Measurements from ENCODE around the gene KCND3.

The KCND3 gene

GRCh38 chr1:111903871-111904449 is 85.5 kb downstream of the KCND3 start:
- Histone ChIP-seq H3K4me1 (ENCODE audit: insufficient read depth, poor library complexity, severe bottlenecking) (no peaks in the 10 kb centered on the region), H3K4me3 (ENCODE audit: severe bottlenecking) (no peak overlapping the region), H3K36me3 (ENCODE audit: low read depth) (no peaks in the 10 kb centered on the region), H3K27ac (ENCODE audit: poor library complexity, severe bottlenecking) (no peak overlapping the region), H3K9me3 (ENCODE audit: severe bottlenecking) (no peaks in the 10 kb centered on the region), H3K27me3 (ENCODE audit: insufficient read depth, poor library complexity, severe bottlenecking) (no peaks in the 10 kb centered on the region)
- TF ChIP-seq, protein P1, sequence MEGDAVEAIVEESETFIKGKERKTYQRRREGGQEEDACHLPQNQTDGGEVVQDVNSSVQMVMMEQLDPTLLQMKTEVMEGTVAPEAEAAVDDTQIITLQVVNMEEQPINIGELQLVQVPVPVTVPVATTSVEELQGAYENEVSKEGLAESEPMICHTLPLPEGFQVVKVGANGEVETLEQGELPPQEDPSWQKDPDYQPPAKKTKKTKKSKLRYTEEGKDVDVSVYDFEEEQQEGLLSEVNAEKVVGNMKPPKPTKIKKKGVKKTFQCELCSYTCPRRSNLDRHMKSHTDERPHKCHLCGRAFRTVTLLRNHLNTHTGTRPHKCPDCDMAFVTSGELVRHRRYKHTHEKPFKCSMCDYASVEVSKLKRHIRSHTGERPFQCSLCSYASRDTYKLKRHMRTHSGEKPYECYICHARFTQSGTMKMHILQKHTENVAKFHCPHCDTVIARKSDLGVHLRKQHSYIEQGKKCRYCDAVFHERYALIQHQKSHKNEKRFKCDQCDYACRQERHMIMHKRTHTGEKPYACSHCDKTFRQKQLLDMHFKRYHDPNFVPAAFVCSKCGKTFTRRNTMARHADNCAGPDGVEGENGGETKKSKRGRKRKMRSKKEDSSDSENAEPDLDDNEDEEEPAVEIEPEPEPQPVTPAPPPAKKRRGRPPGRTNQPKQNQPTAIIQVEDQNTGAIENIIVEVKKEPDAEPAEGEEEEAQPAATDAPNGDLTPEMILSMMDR (IDR thresholded peaks at IDR 0.05; ENCODE audit: poor library complexity, severe bottlenecking), result no peak
- DNase-seq (ENCODE audit: low spot score) (no peak), ATAC-seq (ENCODE audit: low read depth) (no peak)

- DNase-seq (ENCODE audit: low spot score) (no peak), ATAC-seq (ENCODE audit: low read depth) (no peak)
- Histone ChIP-seq H3K9me3 (ENCODE audit: severe bottlenecking) (no peaks in the 10 kb centered on the region), H3K4me3 (ENCODE audit: severe bottlenecking) (no peak overlapping the region), H3K27ac (ENCODE audit: poor library complexity, severe bottlenecking) (no peak overlapping the region), H3K36me3 (ENCODE audit: low read depth) (no peaks in the 10 kb centered on the region), H3K4me1 (ENCODE audit: insufficient read depth, poor library complexity, severe bottlenecking) (no peaks in the 10 kb centered on the region), H3K27me3 (ENCODE audit: insufficient read depth, poor library complexity, severe bottlenecking) (no peaks in the 10 kb centered on the region)
- TF ChIP-seq, protein P1 (IDR thresholded peaks at IDR 0.05; ENCODE audit: poor library complexity, severe bottlenecking), result no peak
These were observed 86.2 kb downstream of the KCND3 start for GRCh38 chr1:111903148-111903870.

- Histone ChIP-seq H3K27me3 (ENCODE audit: insufficient read depth, poor library complexity, severe bottlenecking) (no peaks in the 10 kb centered on the region), H3K4me3 (ENCODE audit: severe bottlenecking) (no peak overlapping the region), H3K9me3 (ENCODE audit: severe bottlenecking) (no peaks in the 10 kb centered on the region), H3K4me1 (ENCODE audit: insufficient read depth, poor library complexity, severe bottlenecking) (no peaks in the 10 kb centered on the region), H3K36me3 (ENCODE audit: low read depth) (no peaks in the 10 kb centered on the region), H3K27ac (ENCODE audit: poor library complexity, severe bottlenecking) (no peak overlapping the region)
- DNase-seq (ENCODE audit: low spot score) (no peak), ATAC-seq (ENCODE audit: low read depth) (no peak)
- TF ChIP-seq, protein P1 (IDR thresholded peaks at IDR 0.05; ENCODE audit: poor library complexity, severe bottlenecking), result no peak
These were observed 94.0 kb downstream of the KCND3 start for GRCh38 chr1:111895469-111895868.

DNA sequence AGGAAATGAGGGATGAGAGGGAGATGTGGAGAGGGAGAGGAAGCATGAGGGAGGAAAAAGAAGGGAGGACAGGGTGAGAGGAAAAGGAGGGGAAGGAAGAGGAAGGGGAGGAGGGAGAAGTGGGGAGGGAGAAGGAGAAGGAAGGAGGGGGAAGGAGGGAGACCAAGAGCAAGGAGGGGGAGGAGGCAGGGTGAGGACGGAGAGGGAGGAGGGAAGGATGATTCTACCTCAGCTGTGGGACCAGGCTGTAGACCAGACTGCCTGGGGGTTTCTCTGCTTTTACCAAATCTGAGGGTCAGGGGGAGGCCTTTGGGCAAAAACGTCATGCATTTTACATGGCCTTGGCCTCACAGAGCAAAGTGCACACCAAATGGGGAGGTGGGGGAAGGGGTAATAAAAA is 94.5 kb downstream of the KCND3 start:
- TF ChIP-seq, protein P1 (IDR thresholded peaks at IDR 0.05; ENCODE audit: poor library complexity, severe bottlenecking), result no peak
- no peak for DNase-seq (ENCODE audit: low spot score)
- H3K9me3 ChIP-seq (ENCODE audit: severe bottlenecking), result no peaks in the 10 kb centered on the region
- no peak overlapping the region for H3K27ac ChIP-seq (ENCODE audit: poor library complexity, severe bottlenecking)
- no peaks in the 10 kb centered on the region for H3K27me3 ChIP-seq (ENCODE audit: insufficient read depth, poor library complexity, severe bottlenecking)
- H3K4me1 ChIP-seq (ENCODE audit: insufficient read depth, poor library complexity, severe bottlenecking), result no peaks in the 10 kb centered on the region
- ATAC-seq (ENCODE audit: low read depth), result no peak
- no peaks in the 10 kb centered on the region for H3K36me3 ChIP-seq (ENCODE audit: low read depth)
- H3K4me3 ChIP-seq (ENCODE audit: severe bottlenecking), result no peak overlapping the region

DNA sequence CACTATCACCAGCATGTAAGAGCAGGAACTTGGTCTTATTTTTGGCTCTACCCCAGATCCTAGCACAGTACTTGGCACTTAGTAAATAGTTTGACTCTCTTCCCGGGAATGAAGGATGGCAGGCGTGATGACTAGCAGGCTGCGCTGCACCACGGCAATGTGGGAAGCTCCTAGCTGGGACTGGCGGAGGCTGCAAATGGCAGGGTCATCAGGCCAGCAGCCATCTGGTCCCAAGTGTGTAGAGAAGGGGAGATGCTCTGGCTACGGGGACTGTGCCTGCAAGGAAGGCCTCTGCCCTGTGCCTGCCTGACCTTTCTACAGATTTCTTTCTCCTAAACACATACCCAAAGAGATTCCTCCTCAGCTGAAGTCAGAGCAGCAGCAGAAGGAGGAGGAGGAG is 95.0 kb downstream of the KCND3 start:
- Histone ChIP-seq H3K4me3 (ENCODE audit: severe bottlenecking) (no peak overlapping the region), H3K36me3 (ENCODE audit: low read depth) (no peaks in the 10 kb centered on the region), H3K4me1 (ENCODE audit: insufficient read depth, poor library complexity, severe bottlenecking) (no peaks in the 10 kb centered on the region), H3K9me3 (ENCODE audit: severe bottlenecking) (no peaks in the 10 kb centered on the region), H3K27me3 (ENCODE audit: insufficient read depth, poor library complexity, severe bottlenecking) (no peaks in the 10 kb centered on the region), H3K27ac (ENCODE audit: poor library complexity, severe bottlenecking) (no peak overlapping the region)
- ATAC-seq (ENCODE audit: low read depth) (no peak), DNase-seq (ENCODE audit: low spot score) (no peak)
- TF ChIP-seq, protein P1 (IDR thresholded peaks at IDR 0.05; ENCODE audit: poor library complexity, severe bottlenecking), result no peak
